Lower leg skin (tissue), 3 donors: ENCODE measurements around the gene GPR141.

Experiments
- POLR2A ChIP-seq, 2 donors: fragments of 450-650 bp; IDR thresholded peaks; one replicate each; pipeline ENCODE4 v1.6.1; 2016 to 2017; ENCODE audit warnings: antibody characterized with exemption in 2 of 2, mild to moderate bottlenecking in 1 of 2, moderate library complexity in 1 of 2
- TF ChIP-seq, protein P1 (sequence below), 3 donors: fragments of 450-650 bp; IDR thresholded peaks; one replicate each; pipeline ENCODE4 v1.5.1; 2016; ENCODE audit warnings: antibody characterized with exemption in 3 of 3, mild to moderate bottlenecking in 3 of 3, moderate library complexity in 2 of 3

DNA sequence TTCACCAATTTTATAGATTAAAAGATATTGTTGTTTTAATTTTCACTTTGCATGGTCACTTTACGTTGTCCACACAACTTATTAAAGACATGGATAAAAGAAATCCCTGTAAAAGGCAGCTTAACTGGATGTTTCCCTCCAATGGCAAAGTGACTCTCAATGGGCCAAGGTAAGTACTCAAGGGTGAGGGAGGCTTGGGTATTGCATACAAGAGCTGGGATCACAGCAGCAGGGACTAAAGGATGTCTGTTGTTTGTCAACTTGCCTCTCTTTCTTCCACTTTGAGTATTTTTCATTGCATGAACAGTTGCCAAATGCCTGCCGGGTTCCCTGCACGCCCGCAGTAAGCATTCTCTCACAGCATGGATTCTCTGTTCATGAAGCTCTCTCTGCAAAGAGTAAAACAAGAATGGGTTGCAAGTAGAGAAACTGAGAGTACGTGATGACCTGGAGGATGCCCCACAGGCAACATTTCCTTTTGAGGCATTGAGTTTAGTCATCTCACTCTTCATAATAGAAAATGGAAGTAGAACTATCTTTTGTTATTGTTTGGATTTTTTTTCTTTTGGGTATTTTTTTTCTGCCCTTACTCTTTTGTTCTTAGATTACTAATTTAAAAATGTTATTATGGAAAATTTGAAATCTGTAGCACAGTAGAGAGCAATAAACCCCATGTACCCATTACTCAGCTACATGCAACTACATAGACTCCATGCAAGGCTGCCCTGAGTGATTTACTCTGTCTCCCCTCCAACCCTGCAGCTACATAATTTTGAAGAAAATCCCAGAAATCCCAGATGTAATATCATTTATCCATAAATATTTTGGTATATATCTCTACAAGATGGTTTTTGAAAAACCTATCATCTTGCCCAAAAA is 26.3 kb downstream of the GPR141 start:
- TF ChIP-seq, protein P1, sequence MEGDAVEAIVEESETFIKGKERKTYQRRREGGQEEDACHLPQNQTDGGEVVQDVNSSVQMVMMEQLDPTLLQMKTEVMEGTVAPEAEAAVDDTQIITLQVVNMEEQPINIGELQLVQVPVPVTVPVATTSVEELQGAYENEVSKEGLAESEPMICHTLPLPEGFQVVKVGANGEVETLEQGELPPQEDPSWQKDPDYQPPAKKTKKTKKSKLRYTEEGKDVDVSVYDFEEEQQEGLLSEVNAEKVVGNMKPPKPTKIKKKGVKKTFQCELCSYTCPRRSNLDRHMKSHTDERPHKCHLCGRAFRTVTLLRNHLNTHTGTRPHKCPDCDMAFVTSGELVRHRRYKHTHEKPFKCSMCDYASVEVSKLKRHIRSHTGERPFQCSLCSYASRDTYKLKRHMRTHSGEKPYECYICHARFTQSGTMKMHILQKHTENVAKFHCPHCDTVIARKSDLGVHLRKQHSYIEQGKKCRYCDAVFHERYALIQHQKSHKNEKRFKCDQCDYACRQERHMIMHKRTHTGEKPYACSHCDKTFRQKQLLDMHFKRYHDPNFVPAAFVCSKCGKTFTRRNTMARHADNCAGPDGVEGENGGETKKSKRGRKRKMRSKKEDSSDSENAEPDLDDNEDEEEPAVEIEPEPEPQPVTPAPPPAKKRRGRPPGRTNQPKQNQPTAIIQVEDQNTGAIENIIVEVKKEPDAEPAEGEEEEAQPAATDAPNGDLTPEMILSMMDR (IDR thresholded peaks at IDR 0.05) = no peak
- TF ChIP-seq POLR2A (IDR thresholded peaks at IDR 0.05) = no peak
